PC-9 (cell line): ENCODE data around the gene C3orf33. TPM values are rescaled to one million over a fixed set of nuclear protein-coding genes. Genes with fewer than 3 reads are reported as not detected.

Experiments
- BruUV-seq: library from RNA; stranded (reverse); fragments of 400-500 nt; replicated peaks from 2 replicates; lab custom pipeline; 2021; lab: Mats Ljungman, UMichigan
- CTCF ChIA-PET: fragments of 300-600 bp; sonication (Branson Sonifier 250); formaldehyde crosslinking; loops from one replicate; lab custom pipeline; 2022; ENCODE audit warnings: antibody characterized with exemption; lab: Charles Lee
- POLR2A ChIA-PET: fragments of 300-600 bp; sonication (Branson Sonifier 250); formaldehyde crosslinking; loops from one replicate; lab custom pipeline; 2022; ENCODE audit warnings: antibody characterized with exemption; ENCODE audit not compliant: unreplicated experiment; lab: Charles Lee
- DNase-seq, 2 experiments: peaks; one replicate each; pipeline versions ENCODE4 v3.0.0 to v3.0.0-alpha.2; 2015 to 2022; ENCODE audit warnings: mixed read lengths in 1 of 2
- H2AFZ ChIP-seq: fragments of 200-600 bp; sonication (generic); 2 replicates; pipeline ENCODE4 v1.8.1; 2017; ENCODE audit warnings: antibody characterized with exemption
- H3F3A ChIP-seq: fragments of 200-600 bp; sonication (generic); 2 replicates; pipeline ENCODE4 v1.8.1; 2017; ENCODE audit warnings: antibody characterized with exemption, mild to moderate bottlenecking, low read depth; ENCODE audit not compliant: insufficient read depth
- H3K27ac ChIP-seq: fragments of 200-600 bp; sonication (generic); 2 replicates; pipeline ENCODE4 v1.6.1; 2016; ENCODE audit warnings: mixed run types
- H3K27me3 ChIP-seq: fragments of 200-600 bp; sonication (generic); 2 replicates; pipeline ENCODE4 v1.6.1; 2016; ENCODE audit warnings: low read depth, mixed run types; ENCODE audit not compliant: insufficient read depth
- H3K36me3 ChIP-seq: fragments of 200-600 bp; sonication (generic); 2 replicates; pipeline ENCODE4 v1.6.1; 2016; ENCODE audit warnings: low read depth, mixed run types
- H3K4me1 ChIP-seq: fragments of 200-600 bp; sonication (generic); replicated peaks from 2 replicates; pipeline ENCODE4 v1.6.1; 2016; ENCODE audit warnings: mixed run types; ENCODE audit not compliant: insufficient read depth
- H3K4me2 ChIP-seq: fragments of 200-600 bp; sonication (generic); 2 replicates; pipeline ENCODE4 v1.6.1; 2017; ENCODE audit warnings: mixed run types
- H3K4me3 ChIP-seq: fragments of 200-600 bp; sonication (generic); 2 replicates; pipeline ENCODE4 v1.6.1; 2016; ENCODE audit warnings: mixed run types
- H3K79me2 ChIP-seq: fragments of 200-600 bp; sonication (generic); 2 replicates; pipeline ENCODE4 v1.6.1; 2017; ENCODE audit warnings: low read depth, mixed run types
- H3K9me2 ChIP-seq: fragments of 200-600 bp; sonication (generic); 2 replicates; pipeline ENCODE4 v1.8.1; 2017; ENCODE audit warnings: mild to moderate bottlenecking; ENCODE audit not compliant: insufficient read depth
- H3K9me3 ChIP-seq: fragments of 200-600 bp; sonication (generic); 2 replicates; pipeline ENCODE4 v1.8.1; 2016; ENCODE audit warnings: low read depth; ENCODE audit not compliant: insufficient read depth
- H4K20me1 ChIP-seq: fragments of 200-600 bp; sonication (generic); 2 replicates; pipeline ENCODE4 v1.8.1; 2017; ENCODE audit not compliant: insufficient read depth
- EZH2 ChIP-seq: fragments of 200-600 bp; sonication (generic); IDR thresholded peaks from 2 replicates; pipeline ENCODE4 v1.8.0; 2017; ENCODE audit warnings: antibody characterized with exemption, low read depth
- intact Hi-C: fragments of 100-400 bp; cut with micrococcal nuclease; formaldehyde crosslinking; loops from one replicate; pipeline ENCODE4 v1.10.0; 2022; ENCODE audit not compliant: unreplicated experiment
- total RNA-seq: library from RNA; stranded (reverse); gene quantifications from 2 replicates; pipeline ENCODE4 v1.2.3, GENCODE V29; 2021
- TF ChIP-seq, protein P1 (sequence below): fragments of 200-600 bp; sonication (generic); conservative IDR thresholded peaks from 2 replicates; pipeline ENCODE4 v1.6.1; 2017; ENCODE audit warnings: mixed run types, antibody characterized with exemption, mild to moderate bottlenecking, moderate library complexity

Gene C3orf33
- total RNA-seq, 1 experiment from 2014 or later: 1.1 TPM

DNA sequence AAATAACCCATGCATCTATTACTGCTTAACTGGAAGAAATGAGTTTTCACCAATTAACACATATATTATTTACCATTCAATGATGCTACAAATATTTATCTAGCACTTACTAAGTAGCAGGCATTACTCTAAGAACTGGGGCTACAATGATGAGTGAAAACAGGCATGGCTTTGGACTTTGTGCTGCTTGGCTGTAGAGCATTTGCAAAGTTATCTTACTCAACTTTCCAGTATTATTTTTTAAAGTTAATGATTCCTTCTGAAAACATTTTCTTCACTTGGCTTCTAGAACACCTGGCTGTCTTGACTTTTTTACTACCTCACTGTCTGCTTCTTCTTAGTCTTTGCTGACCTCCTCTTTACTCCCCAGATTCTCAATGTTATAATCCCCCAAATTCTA lies 1.8 kb downstream of the C3orf33 start:
- TF ChIP-seq, protein P1, sequence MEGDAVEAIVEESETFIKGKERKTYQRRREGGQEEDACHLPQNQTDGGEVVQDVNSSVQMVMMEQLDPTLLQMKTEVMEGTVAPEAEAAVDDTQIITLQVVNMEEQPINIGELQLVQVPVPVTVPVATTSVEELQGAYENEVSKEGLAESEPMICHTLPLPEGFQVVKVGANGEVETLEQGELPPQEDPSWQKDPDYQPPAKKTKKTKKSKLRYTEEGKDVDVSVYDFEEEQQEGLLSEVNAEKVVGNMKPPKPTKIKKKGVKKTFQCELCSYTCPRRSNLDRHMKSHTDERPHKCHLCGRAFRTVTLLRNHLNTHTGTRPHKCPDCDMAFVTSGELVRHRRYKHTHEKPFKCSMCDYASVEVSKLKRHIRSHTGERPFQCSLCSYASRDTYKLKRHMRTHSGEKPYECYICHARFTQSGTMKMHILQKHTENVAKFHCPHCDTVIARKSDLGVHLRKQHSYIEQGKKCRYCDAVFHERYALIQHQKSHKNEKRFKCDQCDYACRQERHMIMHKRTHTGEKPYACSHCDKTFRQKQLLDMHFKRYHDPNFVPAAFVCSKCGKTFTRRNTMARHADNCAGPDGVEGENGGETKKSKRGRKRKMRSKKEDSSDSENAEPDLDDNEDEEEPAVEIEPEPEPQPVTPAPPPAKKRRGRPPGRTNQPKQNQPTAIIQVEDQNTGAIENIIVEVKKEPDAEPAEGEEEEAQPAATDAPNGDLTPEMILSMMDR: no peak
- TF ChIP-seq EZH2: no peak
- Histone ChIP-seq H3K36me3 (no peaks in the 10 kb centered on the region), H3K9me3 (no peaks in the 10 kb centered on the region), H3F3A (peaks cover 9% of the 10 kb centered on the region; the same call in 1 of the 2 replicates), H3K4me1 (peaks cover 5% of the 10 kb centered on the region; the same call in 1 of the 2 replicates), H3K4me2 (no peak overlapping the region), H3K27me3 (no peaks in the 10 kb centered on the region), H4K20me1 (no peaks in the 10 kb centered on the region), H3K79me2 (no peaks in the 10 kb centered on the region), H3K4me3 (no peak overlapping the region), H3K9me2 (no peaks in the 10 kb centered on the region), H3K27ac (no peak overlapping the region), H2AFZ (no peak overlapping the region)
- no TSS peak for BruUV-seq
- DNase-seq: no peak
- intact Hi-C loops: loop anchor here (10.0 kb wide), 1 partner anchor 60 kb away; the partner anchor contains the start of gene PLCH1
- ChIA-PET CTCF (no interaction called here), POLR2A (no interaction called here)

DNA sequence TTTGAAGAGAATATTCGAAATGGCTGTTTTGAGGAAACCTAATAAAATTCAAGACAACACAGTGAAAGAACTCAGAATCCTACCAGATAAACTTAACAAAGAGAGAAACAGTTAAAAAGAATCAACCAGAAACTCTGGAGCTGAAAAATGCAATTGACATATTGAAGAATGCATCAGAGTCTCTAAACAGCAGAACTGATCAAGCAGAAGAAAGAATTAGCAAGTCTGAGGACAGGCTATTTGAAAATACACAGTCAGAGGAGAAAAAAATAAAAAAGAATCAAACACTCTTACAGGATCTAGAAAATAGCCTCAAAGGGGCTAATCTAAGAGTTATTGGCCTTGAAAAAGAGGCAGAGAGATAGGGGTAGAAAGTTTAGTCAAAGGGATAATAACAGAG lies 13.5 kb downstream of the C3orf33 start:
- ChIA-PET CTCF (no interaction called here), POLR2A (no interaction called here)
- no TSS peak for BruUV-seq
- no peak overlapping the region for H3K4me3 ChIP-seq
- H3K27ac ChIP-seq: no peak overlapping the region
- TF ChIP-seq EZH2: no peak
- TF ChIP-seq, protein P1: no peak
- H3F3A ChIP-seq: peaks cover 4% of the 10 kb centered on the region; the same call in 1 of the 2 replicates
- intact Hi-C loops: no loop called here
- H3K9me2 ChIP-seq: 0 out of 2 replicates have a peak, but pooled peaks cover 5% of the 10 kb centered on the region
- no peaks in the 10 kb centered on the region for H3K27me3 ChIP-seq
- no peaks in the 10 kb centered on the region for H3K9me3 ChIP-seq
- H2AFZ ChIP-seq: no peak overlapping the region
- no peak for DNase-seq
- H3K4me2 ChIP-seq: no peak overlapping the region
- H4K20me1 ChIP-seq: no peaks in the 10 kb centered on the region
- H3K4me1 ChIP-seq: no peaks in the 10 kb centered on the region
- H3K36me3 ChIP-seq: 0 out of 2 replicates have a peak, but pooled peaks cover 5% of the 10 kb centered on the region
- H3K79me2 ChIP-seq: no peaks in the 10 kb centered on the region

DNA sequence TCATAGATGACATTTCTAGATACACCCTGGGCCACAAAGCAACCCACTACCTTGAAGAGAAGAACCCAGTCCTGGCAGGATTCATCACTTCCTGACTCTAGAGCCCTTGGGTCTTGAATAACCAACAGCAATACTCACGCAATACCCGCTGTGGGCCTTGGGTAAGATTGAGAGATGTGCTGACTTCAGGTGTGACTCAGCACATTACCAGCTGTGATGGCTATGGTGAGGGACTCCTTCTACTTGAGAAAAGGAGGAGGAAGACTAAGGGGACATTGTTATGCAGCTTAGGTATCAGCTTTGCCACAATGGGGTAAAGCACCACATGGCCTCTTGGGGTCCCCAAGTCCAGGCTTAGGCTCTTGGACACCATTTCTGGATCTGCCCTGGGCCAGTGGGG lies 14.9 kb downstream of the C3orf33 start:
- POLR2A ChIA-PET: no interaction called here
- Histone ChIP-seq H3K27me3 (no peaks in the 10 kb centered on the region), H3K79me2 (no peaks in the 10 kb centered on the region), H2AFZ (no peak overlapping the region), H3K27ac (no peak overlapping the region), H4K20me1 (no peaks in the 10 kb centered on the region), H3K9me2 (0 out of 2 replicates have a peak, but pooled peaks cover 5% of the 10 kb centered on the region), H3K36me3 (0 out of 2 replicates have a peak, but pooled peaks cover 5% of the 10 kb centered on the region), H3K4me3 (no peak overlapping the region), H3K4me1 (no peaks in the 10 kb centered on the region), H3K4me2 (no peak overlapping the region), H3F3A (peaks cover 4% of the 10 kb centered on the region; the same call in 1 of the 2 replicates), H3K9me3 (no peaks in the 10 kb centered on the region)
- DNase-seq: no peak
- no TSS peak for BruUV-seq
- intact Hi-C loops: no loop called here
- TF ChIP-seq, protein P1: no peak
- no peak for TF ChIP-seq EZH2
- CTCF ChIA-PET: no interaction called here
